Glomerular endothelial cell (primary cell): ENCODE results near the gene SNAPC4. TPM values are rescaled to one million over a fixed set of nuclear protein-coding genes. Genes with fewer than 3 reads are reported as not detected.
"Not testable (repeated sequence)": the region's sequence is repeated elsewhere in the genome, so short reads cannot be mapped to it uniquely, and the experiment has no call there.

Experiments used
- DNase-seq: peaks from one replicate; pipeline ENCODE4 v3.0.0-alpha.2; 2011; ENCODE audit warnings: low read depth, low spot score; ENCODE audit errors: extremely low read depth
- total RNA-seq: library from RNA; depleted of rRNA; stranded (reverse); fragments of >200 nt; gene quantifications from 2 replicates; pipeline ENCODE4 v1.2.3, GENCODE V29; 2015

The SNAPC4 gene
- total RNA-seq, 1 donor from 2014 or later, result 20.6 TPM

GRCh38 chr9:136359774-136360718 lies 39.9 kb downstream of the SNAPC4 start:
- DNase-seq, result no peak

GRCh38 chr9:136358888-136359287 lies 41.1 kb downstream of the SNAPC4 start:
- DNase-seq, result no peak

GRCh38 chr9:136358016-136358415 lies 42.0 kb downstream of the SNAPC4 start:
- no peak for DNase-seq

- DNase-seq, result no peak
These were observed 42.7 kb downstream of the SNAPC4 start for GRCh38 chr9:136357202-136357725.

- DNase-seq, result no peak
These were observed 44.1 kb downstream of the SNAPC4 start for GRCh38 chr9:136355616-136356557.

- DNase-seq, result no peak
These were observed 45.3 kb downstream of the SNAPC4 start for GRCh38 chr9:136354592-136355085.

GRCh38 chr9:136353757-136354488 lies 46.0 kb downstream of the SNAPC4 start:
- DNase-seq, result no peak

- no peak for DNase-seq
These were observed 46.9 kb downstream of the SNAPC4 start for GRCh38 chr9:136353088-136353487.

- DNase-seq, result no peak
These were observed 47.3 kb downstream of the SNAPC4 start for GRCh38 chr9:136352682-136353081.

- DNase-seq, result not testable (repeated sequence)
These were observed 48.1 kb downstream of the SNAPC4 start for GRCh38 chr9:136351868-136352267.

- DNase-seq, result no peak
These were observed 48.6 kb downstream of the SNAPC4 start for GRCh38 chr9:136351252-136351800.

Other genes starting within 250 kb of the SNAPC4 start
- gene LHX3, start 195.0 kb downstream of the SNAPC4 start, total RNA-seq, result not detected in 2 replicates
- 12.8 and 23.7 TPM in 2 replicates for gene QSOX2, start 154.4 kb downstream of the SNAPC4 start, total RNA-seq
- gene CCDC187, start 96.1 kb downstream of the SNAPC4 start, total RNA-seq, result not detected in 2 replicates
- 41.9 and 45.0 TPM in 2 replicates for gene GPSM1, start 72.6 kb downstream of the SNAPC4 start, total RNA-seq
- 33.6 and 50.4 TPM in 2 replicates for gene DNLZ, start 36.4 kb downstream of the SNAPC4 start, total RNA-seq
- 0.15 and 0.23 TPM in 2 replicates for gene CARD9, start 26.5 kb downstream of the SNAPC4 start, total RNA-seq
- 41.7 and 53.0 TPM in 2 replicates for gene ENTR1, start 10.4 kb upstream of the SNAPC4 start, total RNA-seq
- gene PMPCA, start 10.5 kb upstream of the SNAPC4 start, total RNA-seq, result 48.2 and 55.5 TPM in 2 replicates
- gene INPP5E, start 39.7 kb upstream of the SNAPC4 start, total RNA-seq, result 17.9 and 24.3 TPM in 2 replicates
- gene SEC16A, start 82.9 kb upstream of the SNAPC4 start, total RNA-seq, result 71.7 and 117 TPM in 2 replicates
- gene NOTCH1, start 145.9 kb upstream of the SNAPC4 start, total RNA-seq, result 114 and 284 TPM in 2 replicates